Nephron (organoid): Measurements from ENCODE around the gene F12.

ENCODE experiments used
- H3K27ac Mint-ChIP-seq, 3 experiments: 2 replicates each; pipeline ENCODE4 v1.8.0; 2020; ENCODE audit warnings: mixed read lengths in 3 of 3, mild to moderate bottlenecking in 2 of 3, moderate library complexity in 1 of 3
- H3K27me3 Mint-ChIP-seq: 2 replicates; pipeline ENCODE4 v1.8.0; 2021; ENCODE audit warnings: low read depth, mild to moderate bottlenecking, moderate library complexity, mixed read lengths
- H3K36me3 Mint-ChIP-seq: 2 replicates; pipeline ENCODE4 v1.8.0; 2020; ENCODE audit warnings: low read depth, mixed read lengths
- H3K4me1 Mint-ChIP-seq: 2 replicates; pipeline ENCODE4 v1.8.0; 2020; ENCODE audit warnings: mixed read lengths
- H3K4me3 Mint-ChIP-seq, 3 experiments: 2 replicates each; pipeline ENCODE4 v1.8.0; 2020; ENCODE audit warnings: mild to moderate bottlenecking in 3 of 3, mixed read lengths in 3 of 3, moderate library complexity in 2 of 3
- H3K9me3 Mint-ChIP-seq: 2 replicates; pipeline ENCODE4 v1.8.0; 2020; ENCODE audit warnings: mixed read lengths
- TF ChIP-seq, protein P1 (sequence below), 3 experiments: fragments of 200-600 bp; sonication (generic); IDR thresholded peaks; one replicate each; pipeline ENCODE4 v1.5.0; 2021; ENCODE audit warnings: antibody characterized with exemption in 3 of 3; ENCODE audit not compliant: unreplicated experiment in 3 of 3

Gene F12

DNA sequence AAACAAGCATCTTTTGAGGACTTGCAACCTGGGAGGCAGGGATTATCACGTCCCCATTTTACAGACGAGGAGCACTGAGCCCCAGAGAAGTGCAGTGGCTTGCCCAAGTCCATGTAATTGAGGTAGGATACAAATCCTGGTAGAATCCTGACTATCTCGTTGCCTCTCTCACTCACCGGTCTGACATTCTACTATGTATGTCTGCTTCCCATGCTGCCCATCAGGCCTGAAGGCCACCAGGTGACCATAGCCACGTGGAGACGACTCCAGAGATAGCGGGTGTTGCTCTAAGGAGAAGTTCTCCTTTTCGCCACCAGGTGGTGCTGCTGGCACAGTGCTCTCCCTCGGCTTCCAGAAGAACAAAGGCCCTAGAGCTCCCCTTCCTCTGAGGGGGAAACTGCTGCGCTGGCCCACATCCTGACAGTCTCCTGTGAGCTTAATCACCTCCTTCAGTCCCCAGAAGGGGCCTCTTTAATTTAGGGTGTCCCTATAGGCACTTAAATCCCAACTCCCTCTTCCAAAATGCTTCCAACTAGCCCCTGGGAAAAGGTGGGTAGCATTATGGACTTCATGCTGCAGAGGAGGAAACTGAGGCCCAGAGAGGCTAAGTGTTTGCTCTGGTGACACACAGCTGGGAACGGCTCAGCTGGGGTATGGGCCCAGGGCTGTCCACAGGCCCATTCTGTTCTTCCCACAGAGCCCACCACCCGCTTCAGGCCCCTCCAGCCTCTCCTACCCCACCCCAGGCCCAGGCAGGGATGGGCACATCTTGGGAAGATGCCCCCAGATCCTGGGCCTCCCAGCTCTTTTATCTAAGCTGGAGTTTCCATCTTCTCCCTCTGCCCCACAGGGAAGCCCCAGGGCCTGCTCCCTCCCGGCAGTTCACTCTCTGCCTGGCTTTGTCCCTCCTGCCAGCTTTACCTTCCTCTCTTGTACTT lies 18.7 kb downstream of the F12 start:
- TF ChIP-seq, protein P1, sequence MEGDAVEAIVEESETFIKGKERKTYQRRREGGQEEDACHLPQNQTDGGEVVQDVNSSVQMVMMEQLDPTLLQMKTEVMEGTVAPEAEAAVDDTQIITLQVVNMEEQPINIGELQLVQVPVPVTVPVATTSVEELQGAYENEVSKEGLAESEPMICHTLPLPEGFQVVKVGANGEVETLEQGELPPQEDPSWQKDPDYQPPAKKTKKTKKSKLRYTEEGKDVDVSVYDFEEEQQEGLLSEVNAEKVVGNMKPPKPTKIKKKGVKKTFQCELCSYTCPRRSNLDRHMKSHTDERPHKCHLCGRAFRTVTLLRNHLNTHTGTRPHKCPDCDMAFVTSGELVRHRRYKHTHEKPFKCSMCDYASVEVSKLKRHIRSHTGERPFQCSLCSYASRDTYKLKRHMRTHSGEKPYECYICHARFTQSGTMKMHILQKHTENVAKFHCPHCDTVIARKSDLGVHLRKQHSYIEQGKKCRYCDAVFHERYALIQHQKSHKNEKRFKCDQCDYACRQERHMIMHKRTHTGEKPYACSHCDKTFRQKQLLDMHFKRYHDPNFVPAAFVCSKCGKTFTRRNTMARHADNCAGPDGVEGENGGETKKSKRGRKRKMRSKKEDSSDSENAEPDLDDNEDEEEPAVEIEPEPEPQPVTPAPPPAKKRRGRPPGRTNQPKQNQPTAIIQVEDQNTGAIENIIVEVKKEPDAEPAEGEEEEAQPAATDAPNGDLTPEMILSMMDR (IDR thresholded peaks at IDR 0.05; ENCODE audit: unreplicated experiment in 3 of 3), result peak; percentile 95 to 98 (median 97)
- Mint-ChIP-seq H3K27me3 (peaks cover 8% of the 10 kb centered on the region), H3K4me3 (peak overlapping the region in 1 of 3 experiments; percentile 31)

DNA sequence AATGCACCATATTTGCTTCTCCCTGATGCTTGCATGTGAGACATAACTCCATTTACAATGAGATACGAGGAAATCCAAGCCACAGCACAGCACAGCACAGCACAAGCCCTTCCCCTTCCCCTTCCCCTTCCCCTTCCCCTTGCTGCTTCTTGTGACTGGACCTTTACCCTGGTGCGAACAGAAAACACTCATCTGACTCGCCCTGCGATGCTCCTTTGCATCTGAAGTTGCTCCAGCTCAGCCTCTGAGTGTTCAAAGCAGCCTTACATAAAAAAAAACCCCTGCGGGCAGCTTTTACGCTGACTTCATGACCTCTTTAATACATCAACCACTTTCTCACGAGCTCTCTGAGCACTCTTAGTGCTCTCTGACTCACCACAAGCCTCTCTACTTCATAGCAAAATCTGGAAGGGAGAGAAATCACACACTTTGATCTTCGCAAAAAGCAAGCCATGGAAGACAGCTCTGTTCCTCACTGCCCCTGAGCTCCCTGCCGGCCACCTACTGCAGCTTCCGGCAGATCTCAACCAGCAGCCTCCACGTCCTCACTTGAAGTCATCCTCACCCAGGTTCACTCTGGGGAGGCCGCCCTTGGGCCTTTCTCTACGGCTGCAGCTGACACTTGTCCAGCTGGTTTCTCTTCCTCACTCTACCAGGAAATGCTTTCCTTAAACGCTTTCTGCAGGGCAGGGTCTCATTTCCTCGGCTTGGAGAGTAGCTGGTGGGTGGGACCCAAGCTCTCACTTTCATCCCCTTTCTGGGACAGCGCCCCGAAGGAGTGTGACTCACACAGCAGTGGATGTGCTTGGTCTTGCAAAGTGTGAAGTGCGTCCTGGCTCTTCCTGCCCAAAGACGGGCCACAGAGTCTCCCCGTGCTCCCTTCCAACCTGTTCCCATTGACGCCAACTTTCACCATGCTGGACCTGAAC lies 19.9 kb downstream of the F12 start:
- peaks cover 2% of the 10 kb centered on the region for H3K9me3 Mint-ChIP-seq
- H3K4me3 Mint-ChIP-seq, result peak overlapping the region in 1 of 3 experiments; percentile 1
- H3K27ac Mint-ChIP-seq, result peak overlapping the region; percentile 19 to 75 (median 72)
- TF ChIP-seq, protein P1 (IDR thresholded peaks at IDR 0.05; ENCODE audit: unreplicated experiment in 3 of 3), result no peak
- peaks cover 14% of the 10 kb centered on the region for H3K27me3 Mint-ChIP-seq
- H3K36me3 Mint-ChIP-seq, result no peaks in the 10 kb centered on the region
- peaks cover 12% of the 10 kb centered on the region for H3K4me1 Mint-ChIP-seq

More for the DNA sequence above, 18.7 kb downstream of the F12 start:
- H3K36me3 Mint-ChIP-seq, result no peaks in the 10 kb centered on the region
- H3K9me3 Mint-ChIP-seq, result no peaks in the 10 kb centered on the region
- H3K4me1 Mint-ChIP-seq, result peaks cover 12% of the 10 kb centered on the region
- H3K27ac Mint-ChIP-seq, result peak overlapping the region; percentile 44 to 57 (median 57)

DNA sequence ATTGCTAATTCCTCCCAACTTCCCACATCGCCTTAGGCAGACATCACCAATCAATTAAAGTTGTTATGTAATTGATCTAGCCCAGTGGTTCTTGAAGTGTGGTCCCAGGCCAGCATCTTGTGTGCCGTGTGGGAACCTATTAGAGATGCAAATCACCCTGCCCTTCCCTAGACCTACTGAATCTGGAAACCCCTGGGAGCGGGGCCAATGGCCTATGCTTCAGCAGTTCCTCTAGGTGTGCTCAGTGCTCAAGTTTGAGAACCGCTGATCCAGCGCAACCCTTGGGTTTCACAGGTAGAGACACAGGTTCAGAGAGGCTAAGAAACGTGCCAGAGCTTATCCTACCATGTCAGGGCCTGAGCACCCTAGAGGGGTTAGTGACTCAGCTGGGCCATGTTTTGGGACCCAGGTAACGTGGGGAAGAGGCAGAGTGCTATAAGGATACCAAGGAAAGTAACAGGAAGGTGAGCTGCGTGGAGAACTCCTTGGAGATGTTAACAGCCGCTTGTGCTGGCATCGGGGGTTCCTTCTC lies 20.8 kb downstream of the F12 start:
- Mint-ChIP-seq H3K27ac (peak overlapping the region in 2 of 3 experiments; percentile 8 to 72), H3K9me3 (peaks cover 2% of the 10 kb centered on the region), H3K27me3 (peaks cover 18% of the 10 kb centered on the region), H3K4me1 (peaks cover 12% of the 10 kb centered on the region), H3K36me3 (no peaks in the 10 kb centered on the region), H3K4me3 (no peak overlapping the region)
- TF ChIP-seq, protein P1 (IDR thresholded peaks at IDR 0.05; ENCODE audit: unreplicated experiment in 3 of 3), result no peak

DNA sequence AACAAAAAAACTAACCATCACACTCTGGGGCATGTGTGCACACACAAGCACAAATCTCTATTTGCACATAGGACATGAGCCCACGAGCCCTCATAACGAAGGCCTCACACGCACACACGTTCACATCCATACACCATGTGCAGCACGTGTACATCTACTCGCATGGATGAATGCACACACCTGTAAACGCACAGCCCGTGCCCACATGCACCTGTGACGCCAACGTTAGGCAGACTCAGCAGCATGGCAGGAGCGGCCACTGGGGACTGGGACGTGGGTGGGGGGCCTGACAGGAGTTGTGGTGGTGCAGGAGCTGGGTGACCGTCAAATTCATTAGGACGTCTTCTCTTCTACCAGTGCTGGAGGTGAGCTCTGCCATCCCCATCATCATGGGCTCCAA lies 22.0 kb downstream of the F12 start:
- H3K36me3 Mint-ChIP-seq, result no peaks in the 10 kb centered on the region

DNA sequence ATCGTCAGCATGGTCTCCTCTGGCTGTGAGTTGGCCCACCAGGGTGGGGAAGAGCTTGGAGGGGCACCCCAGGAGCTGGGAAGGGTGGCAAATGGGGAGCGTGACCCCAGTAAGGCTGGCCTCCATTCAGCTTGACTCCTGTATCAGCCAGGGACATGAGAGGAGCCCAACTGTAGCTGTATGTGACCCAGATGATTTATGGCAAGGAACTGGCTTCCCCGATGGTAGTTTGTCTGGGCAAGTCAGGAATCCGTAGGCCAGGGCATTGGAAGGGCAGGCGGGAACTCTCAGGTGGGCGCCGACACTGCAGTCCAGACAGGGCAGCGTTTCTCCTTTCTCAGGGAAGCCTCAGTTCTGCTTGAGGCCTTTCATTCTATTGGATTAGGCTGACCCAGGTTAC lies 22.8 kb downstream of the F12 start:
- Mint-ChIP-seq H3K4me3 (no peak overlapping the region), H3K9me3 (peaks cover 2% of the 10 kb centered on the region)
- TF ChIP-seq, protein P1 (IDR thresholded peaks at IDR 0.05; ENCODE audit: unreplicated experiment in 3 of 3), result no peak

More for the DNA sequence above, 22.0 kb downstream of the F12 start:
- TF ChIP-seq, protein P1 (IDR thresholded peaks at IDR 0.05; ENCODE audit: unreplicated experiment in 3 of 3), result no peak
- peaks cover 2% of the 10 kb centered on the region for H3K9me3 Mint-ChIP-seq
- H3K27ac Mint-ChIP-seq, result no peak overlapping the region
- peaks cover 21% of the 10 kb centered on the region for H3K27me3 Mint-ChIP-seq
- peaks cover 16% of the 10 kb centered on the region for H3K4me1 Mint-ChIP-seq
- H3K4me3 Mint-ChIP-seq, result peak overlapping the region in 1 of 3 experiments; percentile 23

More for the DNA sequence above, 22.8 kb downstream of the F12 start:
- H3K27me3 Mint-ChIP-seq, result peaks cover 22% of the 10 kb centered on the region
- no peaks in the 10 kb centered on the region for H3K36me3 Mint-ChIP-seq
- peaks cover 18% of the 10 kb centered on the region for H3K4me1 Mint-ChIP-seq
- H3K27ac Mint-ChIP-seq, result no peak overlapping the region
